Spleen (tissue), 13 donors: Measurements from ENCODE around the gene SOX6. TPM values are rescaled to one million over a fixed set of nuclear protein-coding genes. Genes with fewer than 3 reads are reported as not detected.

ENCODE experiments used
- DNase-seq: peaks from one replicate; pipeline ENCODE4 v3.0.0-alpha.2; 2020
- H3K27ac ChIP-seq, 8 donors: fragments of 200-600 bp; sonication (generic) in 7 of 8; 1 replicate in 4 of 8; 2 replicates in 4 of 8; pipeline versions ENCODE4 v1.5.0 to v1.8.0; 2016 to 2021; ENCODE audit warnings: inconsistent platforms in 4 of 8, mild to moderate bottlenecking in 4 of 8, moderate library complexity in 1 of 8
- H3K27me3 ChIP-seq, 7 donors: fragments of 200-600 bp; sonication (generic) in 6 of 7; replicated peaks in 1 of 7; 1 replicate in 4 of 7; 2 replicates in 3 of 7; pipeline versions ENCODE4 v1.5.0 to v1.8.0; 2016 to 2021; ENCODE audit warnings: inconsistent platforms in 3 of 7, mild to moderate bottlenecking in 1 of 7
- H3K36me3 ChIP-seq, 6 donors: fragments of 200-600 bp; sonication (generic) in 5 of 6; 1 replicate in 4 of 6; 2 replicates in 2 of 6; pipeline versions ENCODE4 v1.5.0 to v1.8.0; 2016 to 2021; ENCODE audit warnings: inconsistent platforms in 2 of 6
- H3K4me1 ChIP-seq, 6 donors: fragments of 200-600 bp; sonication (generic) in 5 of 6; 1 replicate in 3 of 6; 2 replicates in 3 of 6; pipeline versions ENCODE4 v1.5.0 to v1.8.0; 2016 to 2021; ENCODE audit warnings: inconsistent platforms in 3 of 6
- H3K4me3 ChIP-seq, 8 donors: fragments of 200-600 bp; sonication (generic) in 7 of 8; 1 replicate in 4 of 8; 2 replicates in 4 of 8; pipeline versions ENCODE4 v1.5.0 to v1.8.0; 2016 to 2021; ENCODE audit warnings: inconsistent platforms in 4 of 8, mild to moderate bottlenecking in 4 of 8, moderate library complexity in 2 of 8
- H3K9me3 ChIP-seq, 8 donors: fragments of 200-600 bp; sonication (generic) in 7 of 8; 1 replicate in 4 of 8; 2 replicates in 4 of 8; pipeline versions ENCODE4 v1.5.0 to v1.8.0; 2016 to 2021; ENCODE audit warnings: inconsistent platforms in 4 of 8
- POLR2A ChIP-seq, 3 donors: fragments of 450-650 bp; IDR thresholded peaks; one replicate each; pipeline ENCODE4 v1.5.1; 2017; ENCODE audit warnings: antibody characterized with exemption in 3 of 3, mild to moderate bottlenecking in 1 of 3
- POLR2AphosphoS5 ChIP-seq, 3 donors: sonication (generic); formaldehyde crosslinking; IDR thresholded peaks; one replicate each; pipeline ENCODE4 v1.5.1; 2017; ENCODE audit warnings: antibody characterized with exemption in 3 of 3
- WGBS, 5 donors: extraction: QIAGEN DNeasy Blood & Tissue Kit in 3 of 5; methylation state at CpG; one replicate each; pipeline versions ENCODE4 v1.1.5 to v1.1.7; 2013 to 2018; 5-methylcytosine and 5-hydroxymethylcytosine counted together
- intact Hi-C: fragments of 100-400 bp; cut with DNase I; formaldehyde crosslinking; loops from one replicate; pipeline ENCODE4 v1.15.0; 2023; ENCODE audit warnings: low total_unique reads
- long read RNA-seq, 2 donors: transcript quantifications; one replicate each; lab custom pipeline, GENCODE V29; 2026
- polyA plus RNA-seq, 3 donors: library from polyadenylated mRNA; stranded (reverse); fragments of 200-250 nt; gene quantifications; one replicate each; pipeline ENCODE4 v1.2.1, GENCODE V29; 2013
- total RNA-seq, 7 donors: library from RNA; depleted of rRNA in 3 of 7; stranded (reverse); fragments of >200 nt in 3 of 7; fragmentation: NEBNext Ultra II Directional in 4 of 7; extraction: Animal tissue kit (Norgen Biotek cat#: 25700) in 4 of 7; gene quantifications; one replicate each; pipeline versions ENCODE4 v1.1.0 to v1.2.1, GENCODE V29; 2016 to 2021
- TF ChIP-seq, protein P1 (sequence below), 11 experiments: fragments of 200-600 bp in 7 of 11; fragments of 450-650 bp in 4 of 11; sonication (generic) in 4 of 11; IDR thresholded peaks in 8 of 11; conservative IDR thresholded peaks in 3 of 11; 1 replicate in 7 of 11; 2 replicates in 4 of 11; pipeline versions ENCODE4 v1.4.0 to v1.8.0; 2016 to 2021; ENCODE audit warnings: antibody characterized with exemption in 11 of 11, inconsistent platforms in 4 of 11, mild to moderate bottlenecking in 1 of 11
- donor health status: healthy with polysubstance abuse.
- donor health status: DM: no; HTN: no; CAD: no; lungs with moderate emphysema.
- donor health status: DM: no; HTN: no; CAD: no.
- donor health status: Bipolar disorder and iron deficiency.
- donor health status: healthy.
- donor health status: DM: no; HTN: no; CAD: no.
- donor health status: DM: yes; HTN: yes; CAD: no.

The SOX6 gene
- 10 to 100 TPM in 1 of 7 donors, 1 to 10 TPM in 6; 1.9 to 12.4 (median 4.9) TPM for total RNA-seq
- polyA plus RNA-seq, result under 1 TPM; 0.11 to 0.38 (median 0.12) TPM
- long read RNA-seq, donor 1, result 0 reads
- long read RNA-seq, donor 2, partial matches to known transcripts, result 0 of 1 reads
- long read RNA-seq, donor 2, other reads (novel, unspliced or antisense), result 0 of 1 reads

GRCh38 chr11:16356057-16356760 lies at the start of gene SOX6:
Gene SOX6 (minus strand): TSS chr11:16356546. CDS start chr11:16341248, 15,298 bp downstream.
- no peak within 1 kb of the TSS for H3K27ac ChIP-seq
- H3K4me1 ChIP-seq, result no peaks in the 10 kb centered on the region
- H3K36me3 ChIP-seq, result no peaks in the 10 kb centered on the region
- no peaks in the 10 kb centered on the region for H3K27me3 ChIP-seq
- no peak within 1 kb of the TSS for H3K4me3 ChIP-seq
- intact Hi-C loops, result no loop called here
- TF ChIP-seq, protein P1, sequence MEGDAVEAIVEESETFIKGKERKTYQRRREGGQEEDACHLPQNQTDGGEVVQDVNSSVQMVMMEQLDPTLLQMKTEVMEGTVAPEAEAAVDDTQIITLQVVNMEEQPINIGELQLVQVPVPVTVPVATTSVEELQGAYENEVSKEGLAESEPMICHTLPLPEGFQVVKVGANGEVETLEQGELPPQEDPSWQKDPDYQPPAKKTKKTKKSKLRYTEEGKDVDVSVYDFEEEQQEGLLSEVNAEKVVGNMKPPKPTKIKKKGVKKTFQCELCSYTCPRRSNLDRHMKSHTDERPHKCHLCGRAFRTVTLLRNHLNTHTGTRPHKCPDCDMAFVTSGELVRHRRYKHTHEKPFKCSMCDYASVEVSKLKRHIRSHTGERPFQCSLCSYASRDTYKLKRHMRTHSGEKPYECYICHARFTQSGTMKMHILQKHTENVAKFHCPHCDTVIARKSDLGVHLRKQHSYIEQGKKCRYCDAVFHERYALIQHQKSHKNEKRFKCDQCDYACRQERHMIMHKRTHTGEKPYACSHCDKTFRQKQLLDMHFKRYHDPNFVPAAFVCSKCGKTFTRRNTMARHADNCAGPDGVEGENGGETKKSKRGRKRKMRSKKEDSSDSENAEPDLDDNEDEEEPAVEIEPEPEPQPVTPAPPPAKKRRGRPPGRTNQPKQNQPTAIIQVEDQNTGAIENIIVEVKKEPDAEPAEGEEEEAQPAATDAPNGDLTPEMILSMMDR (IDR thresholded peaks at IDR 0.05 in 8 of 11, conservative IDR thresholded peaks at IDR 0.05 in 3 of 11), result no peak
- TF ChIP-seq POLR2AphosphoS5 (IDR thresholded peaks at IDR 0.05) (no peak), POLR2A (IDR thresholded peaks at IDR 0.05) (no peak)
- H3K9me3 ChIP-seq, result no peaks in the 10 kb centered on the region
- no peak for DNase-seq
- WGBS, 5 donors, result 35 to 52% (median 37%) methylated on average over 3 of the region's 3 CpGs

- intact Hi-C loops, result no loop called here
- TF ChIP-seq POLR2A (IDR thresholded peaks at IDR 0.05), result no peak
- TF ChIP-seq POLR2AphosphoS5 (IDR thresholded peaks at IDR 0.05), result no peak
- TF ChIP-seq, protein P1 (IDR thresholded peaks at IDR 0.05 in 8 of 11, conservative IDR thresholded peaks at IDR 0.05 in 3 of 11), result no peak
- WGBS, 5 donors, result 79 to 88% (median 82%) methylated on average over 4 of the region's 4 CpGs
These were observed 48.5 kb upstream of the SOX6 start for GRCh38 chr11:16404781-16405285.

GRCh38 chr11:16403851-16404250 lies 47.5 kb upstream of the SOX6 start:
- H3K27me3 ChIP-seq, result no peaks in the 10 kb centered on the region
- TF ChIP-seq, protein P1 (IDR thresholded peaks at IDR 0.05 in 8 of 11, conservative IDR thresholded peaks at IDR 0.05 in 3 of 11), result no peak
- TF ChIP-seq POLR2AphosphoS5 (IDR thresholded peaks at IDR 0.05), result no peak
- TF ChIP-seq POLR2A (IDR thresholded peaks at IDR 0.05), result no peak
- WGBS, 5 donors, result 83 to 97% (median 86%) methylated on average over 1 of the region's 1 CpG
- H3K9me3 ChIP-seq, result no peaks in the 10 kb centered on the region
- no peak overlapping the region for H3K27ac ChIP-seq
- no peak overlapping the region for H3K4me3 ChIP-seq
- H3K4me1 ChIP-seq, result peaks cover 0 to 12% (median 0%) of the 10 kb centered on the region in 6 donors
- DNase-seq, result no peak
- intact Hi-C loops, result no loop called here
- no peaks in the 10 kb centered on the region for H3K36me3 ChIP-seq

More at GRCh38 chr11:16404781-16405285, 48.5 kb upstream of the SOX6 start:
- Histone ChIP-seq H3K9me3 (no peaks in the 10 kb centered on the region), H3K36me3 (no peaks in the 10 kb centered on the region), H3K4me1 (peaks cover 0 to 12% (median 0%) of the 10 kb centered on the region in 6 donors), H3K4me3 (no peak overlapping the region), H3K27me3 (no peaks in the 10 kb centered on the region), H3K27ac (no peak overlapping the region)
- DNase-seq, result no peak

GRCh38 chr11:16403448-16403803 lies 47.1 kb upstream of the SOX6 start:
- TF ChIP-seq, protein P1 (IDR thresholded peaks at IDR 0.05 in 8 of 11, conservative IDR thresholded peaks at IDR 0.05 in 3 of 11), result no peak
- no peak for TF ChIP-seq POLR2AphosphoS5 (IDR thresholded peaks at IDR 0.05)
- no peak for TF ChIP-seq POLR2A (IDR thresholded peaks at IDR 0.05)
- intact Hi-C loops, result no loop called here
- Histone ChIP-seq H3K4me1 (peaks cover 0 to 12% (median 0%) of the 10 kb centered on the region in 6 donors), H3K4me3 (no peak overlapping the region), H3K27me3 (no peaks in the 10 kb centered on the region), H3K36me3 (no peaks in the 10 kb centered on the region), H3K9me3 (no peaks in the 10 kb centered on the region), H3K27ac (no peak overlapping the region)
- WGBS, 5 donors, result 34 to 64% (median 51%) methylated on average over 2 of the region's 2 CpGs
- DNase-seq, result no peak
